Renal cortical epithelial cell (primary cell): Measurements from ENCODE around the gene CMC1. TPM values are rescaled to one million over a fixed set of nuclear protein-coding genes. Genes with fewer than 3 reads are reported as not detected.

Experiments
- total RNA-seq: library from RNA; depleted of rRNA; stranded (reverse); fragments of >200 nt; gene quantifications from 2 replicates; pipeline ENCODE4 v1.2.3, GENCODE V29; 2014

Gene CMC1
- total RNA-seq, 1 donor from 2014 or later: 5.2 TPM

Other genes with a start within 250 kb of the CMC1 start
- gene ZCWPW2, start 107.1 kb downstream of the CMC1 start, total RNA-seq: 0.70 and 0.87 TPM in 2 replicates
- gene AZI2, start 107.2 kb downstream of the CMC1 start, total RNA-seq: 41.0 and 114 TPM in 2 replicates